ENCODE results near the gene ABHD15.

Gene ABHD15

DNA sequence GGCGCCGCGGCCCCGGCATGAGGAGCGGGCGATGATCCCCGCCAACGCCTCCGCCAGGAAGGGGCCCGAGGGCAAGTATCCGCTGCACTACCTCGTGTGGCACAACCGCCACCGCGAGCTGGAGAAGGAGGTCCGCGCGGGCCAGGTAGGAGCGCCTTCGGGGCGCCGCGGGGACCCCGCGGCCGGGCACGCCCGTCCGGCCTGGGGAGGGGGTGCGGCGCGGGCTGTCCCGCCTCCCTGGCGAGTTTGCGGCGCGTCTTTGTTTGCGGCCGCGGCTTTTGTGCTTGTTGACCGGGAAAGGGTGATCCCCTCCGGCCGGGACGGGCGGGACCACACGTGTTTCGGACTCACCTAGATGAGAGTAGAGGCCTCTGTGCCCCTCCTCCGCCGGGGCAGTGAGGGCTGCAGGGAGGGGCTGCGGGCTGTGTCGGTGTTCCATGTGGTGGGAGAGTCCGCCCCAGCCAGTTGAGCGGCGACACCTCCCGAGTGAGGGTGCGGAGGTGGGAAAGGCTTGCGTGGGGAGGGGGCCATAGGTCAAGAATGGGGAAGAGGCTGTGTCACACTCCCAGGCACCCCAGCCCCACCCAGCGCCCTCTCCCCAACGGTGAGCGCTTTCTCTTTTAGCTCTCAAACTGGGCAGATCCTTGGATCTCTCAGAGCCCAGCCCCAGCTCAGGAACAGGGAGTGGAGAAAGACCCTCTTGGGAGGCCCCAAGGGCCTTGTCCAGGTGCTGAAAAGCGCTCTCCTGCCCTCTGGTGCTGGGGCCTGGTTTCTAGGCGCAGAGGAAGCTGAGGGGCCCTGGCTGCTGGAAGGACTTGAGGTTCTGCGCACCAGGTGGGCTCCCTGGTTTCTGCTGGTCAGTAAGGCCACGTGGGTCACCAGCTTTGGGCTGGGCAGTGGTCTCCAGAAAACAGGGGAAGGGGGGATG, 27.0 kb upstream of the ABHD15 start:
- no peak for DNase-seq

DNA sequence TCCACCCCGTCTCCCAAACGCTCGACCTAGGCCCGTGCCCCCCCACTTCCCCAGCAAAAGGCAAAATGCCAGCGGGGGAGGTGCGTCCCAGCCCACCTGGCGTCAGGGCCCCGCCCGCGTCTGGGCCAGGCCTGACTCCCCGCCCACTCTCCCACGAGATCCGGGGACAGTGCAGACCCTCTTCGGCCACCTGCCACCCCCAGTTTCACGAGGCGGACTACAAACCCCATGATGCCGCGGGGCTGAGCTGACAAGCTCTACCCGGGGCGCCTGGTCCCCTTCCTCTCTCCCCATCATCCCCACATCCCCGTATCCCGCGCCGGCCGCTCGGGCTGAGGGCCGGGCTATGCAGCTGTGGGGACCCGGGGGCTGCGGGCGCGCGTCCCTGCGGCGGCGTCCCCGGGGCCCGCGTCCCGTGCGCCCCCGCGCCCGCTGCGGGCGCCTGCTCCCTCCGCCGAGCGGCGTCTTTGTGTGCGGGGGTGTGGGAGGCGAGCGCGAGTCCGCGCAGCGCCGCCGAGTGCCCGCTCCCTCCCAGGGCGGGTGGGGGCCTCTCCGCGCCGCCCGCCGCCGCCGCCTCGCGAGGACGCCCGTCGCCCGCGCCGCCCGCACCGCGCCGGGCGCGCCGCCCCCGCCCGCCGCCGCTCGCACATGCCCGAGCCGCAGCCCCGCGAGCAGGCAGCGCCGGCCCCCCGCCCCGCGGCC, 26.2 kb upstream of the ABHD15 start, which contains the start of gene ANKRD13B:
Gene ANKRD13B (plus strand): TSS at position 283 of the 702 bp plus-strand sequence. CDS start 490 bp downstream, outside the sequence.
- peak; percentile 36 for DNase-seq

DNA sequence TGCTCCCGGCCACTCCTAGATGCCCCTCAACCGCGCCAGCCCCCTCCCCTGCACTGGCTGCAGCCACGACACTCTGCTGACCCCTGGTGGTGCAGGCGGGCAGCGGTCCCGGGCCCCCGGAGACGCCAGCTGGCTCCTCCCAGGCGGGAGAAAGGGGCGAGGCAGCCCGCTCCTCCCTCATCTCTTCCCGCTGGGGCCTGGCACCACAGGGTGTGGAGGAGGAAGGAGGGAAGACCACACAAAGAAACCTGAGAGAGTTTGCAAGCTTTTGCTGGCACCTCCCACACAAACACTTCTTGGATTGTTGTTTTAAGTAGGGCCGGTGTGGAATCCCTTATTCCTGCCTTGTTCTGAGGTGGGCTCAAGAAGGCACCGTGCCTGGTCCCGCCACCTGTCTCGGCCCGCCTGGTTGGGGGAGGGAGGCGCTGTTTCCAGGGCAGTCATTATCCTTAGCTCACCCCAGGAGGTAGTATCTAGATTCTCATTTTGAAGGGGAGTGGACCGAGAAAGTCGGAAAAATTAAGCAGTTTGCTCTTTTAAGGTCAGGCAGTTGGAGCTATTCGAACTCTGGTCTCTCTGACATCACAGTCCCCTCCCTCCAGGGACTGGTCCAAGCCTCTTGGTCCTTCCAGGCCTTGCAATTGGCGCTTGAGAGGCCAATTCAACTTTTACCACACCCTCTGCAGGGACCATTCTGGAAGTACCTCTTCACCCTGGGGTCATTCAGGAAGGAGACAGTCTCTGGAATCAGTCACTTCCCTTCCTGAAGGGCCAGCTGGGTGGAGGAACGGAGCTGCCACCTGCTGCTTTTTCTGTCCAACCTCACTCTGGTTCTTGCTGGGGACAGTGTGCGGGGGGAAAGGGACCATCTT, 25.1 kb upstream of the ABHD15 start:
- peak; percentile 69 for DNase-seq

DNA sequence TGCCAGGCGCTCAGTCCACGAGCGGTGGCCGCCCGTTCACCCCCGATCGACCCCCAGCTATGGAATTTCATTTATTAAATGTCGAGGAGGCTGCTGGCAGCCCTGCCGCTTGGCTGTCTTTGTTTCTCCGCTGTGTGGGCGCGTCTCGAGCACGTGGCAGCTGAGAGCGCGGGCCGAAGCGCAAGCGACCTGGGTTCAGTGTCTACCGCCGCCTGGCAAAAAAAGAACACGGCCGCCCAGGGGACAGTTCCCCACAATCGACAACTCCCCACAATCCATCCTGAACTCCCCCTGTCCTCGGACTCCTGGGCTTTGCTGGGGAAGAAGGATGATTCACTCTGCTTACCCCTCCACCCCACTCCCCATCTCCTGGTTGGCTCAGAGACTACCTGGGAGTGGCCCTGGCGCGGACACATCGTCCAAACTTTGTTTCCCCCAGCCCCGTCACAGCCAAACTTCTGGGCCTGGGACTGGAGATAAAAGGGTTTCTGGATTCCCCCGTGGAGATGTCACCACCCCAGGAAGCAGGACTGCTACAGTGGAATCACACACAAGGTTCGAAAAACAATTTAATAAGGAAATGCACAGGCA, 24.4 kb upstream of the ABHD15 start:
- peak; percentile 39 for DNase-seq

DNA sequence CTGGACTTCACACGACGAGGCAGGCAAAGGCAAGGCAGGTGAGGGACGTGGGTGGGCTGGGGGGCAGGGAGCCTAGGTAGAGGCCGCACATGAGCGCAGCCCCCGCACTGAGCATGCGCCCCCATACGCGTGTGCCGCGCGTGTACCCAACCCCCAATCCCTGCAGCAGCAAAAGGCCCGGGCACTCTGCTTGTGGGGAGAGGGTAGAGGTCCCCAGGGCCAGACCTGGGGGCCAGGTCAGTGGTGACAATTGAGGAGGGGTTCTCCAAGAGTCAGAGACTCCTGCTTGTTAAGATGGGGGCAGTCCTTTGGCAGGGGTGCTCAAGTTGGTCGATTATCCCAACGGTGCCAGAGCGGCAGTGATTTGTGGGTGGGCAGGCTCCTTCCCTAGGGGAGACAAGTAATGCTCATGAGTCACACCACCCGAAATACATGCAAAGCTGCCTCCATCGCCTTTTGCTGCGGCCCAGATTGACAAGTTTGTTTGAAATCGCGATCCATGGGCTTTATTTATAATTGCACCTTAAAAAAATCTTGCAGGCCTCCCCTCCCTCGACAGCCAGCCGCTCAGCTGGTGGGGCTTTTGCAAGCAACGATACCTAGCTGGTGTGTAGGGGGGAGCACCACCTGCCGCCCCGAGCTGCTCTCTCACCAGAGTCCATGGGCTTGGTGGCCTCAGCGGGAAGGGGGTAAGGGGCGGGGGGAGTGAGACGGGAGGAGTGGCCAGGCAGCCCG, 23.7 kb upstream of the ABHD15 start:
- DNase-seq, result no peak

DNA sequence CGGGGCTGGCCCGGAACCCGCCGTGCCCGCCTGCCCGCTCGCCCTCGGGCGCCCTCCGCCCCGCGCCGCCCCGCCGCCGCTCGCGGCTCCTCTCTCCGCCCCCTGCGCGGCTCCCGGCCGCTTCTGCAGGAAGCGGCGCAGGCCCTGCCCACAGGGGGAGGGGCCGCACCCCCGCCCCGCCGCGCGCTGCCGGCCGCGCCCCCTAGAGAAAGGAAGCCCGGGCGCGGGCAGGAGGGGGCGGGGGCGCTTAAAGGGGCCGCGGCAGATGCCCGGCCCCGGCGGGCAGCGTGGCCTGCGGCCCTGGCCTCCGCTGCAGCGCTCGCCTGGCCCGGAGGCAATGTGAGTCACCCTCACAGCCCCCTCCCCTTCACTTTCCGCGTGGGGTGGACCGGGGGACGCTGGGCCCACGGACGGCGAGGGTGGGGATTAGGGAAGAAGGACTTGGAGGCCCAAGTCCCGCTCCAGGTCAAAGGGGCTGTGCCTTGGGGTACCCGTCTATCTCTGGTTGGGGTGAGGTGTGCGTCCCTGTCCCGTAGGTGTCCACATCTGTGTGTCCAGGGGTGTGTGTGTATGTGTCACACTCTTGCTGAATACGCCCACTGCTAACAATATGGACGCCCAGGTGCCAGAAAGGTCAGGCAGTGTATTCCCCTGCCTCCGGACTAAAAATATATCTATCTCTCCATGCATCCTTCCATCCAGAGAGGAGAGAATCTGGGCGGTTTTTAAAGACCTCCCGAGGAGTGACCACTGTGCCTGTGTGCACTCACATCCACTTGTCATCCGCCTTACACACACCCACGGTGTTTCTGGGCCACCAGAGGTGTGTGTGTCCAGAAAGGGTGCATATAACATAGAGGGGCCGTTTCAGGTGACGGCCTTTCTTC, 22.9 kb upstream of the ABHD15 start, which contains the start of gene GIT1:
Gene GIT1 (minus strand): TSS at position 125 of the 887 bp plus-strand sequence. CDS start 270 bp downstream, outside the sequence.
- DNase-seq, result peak; percentile 78

DNA sequence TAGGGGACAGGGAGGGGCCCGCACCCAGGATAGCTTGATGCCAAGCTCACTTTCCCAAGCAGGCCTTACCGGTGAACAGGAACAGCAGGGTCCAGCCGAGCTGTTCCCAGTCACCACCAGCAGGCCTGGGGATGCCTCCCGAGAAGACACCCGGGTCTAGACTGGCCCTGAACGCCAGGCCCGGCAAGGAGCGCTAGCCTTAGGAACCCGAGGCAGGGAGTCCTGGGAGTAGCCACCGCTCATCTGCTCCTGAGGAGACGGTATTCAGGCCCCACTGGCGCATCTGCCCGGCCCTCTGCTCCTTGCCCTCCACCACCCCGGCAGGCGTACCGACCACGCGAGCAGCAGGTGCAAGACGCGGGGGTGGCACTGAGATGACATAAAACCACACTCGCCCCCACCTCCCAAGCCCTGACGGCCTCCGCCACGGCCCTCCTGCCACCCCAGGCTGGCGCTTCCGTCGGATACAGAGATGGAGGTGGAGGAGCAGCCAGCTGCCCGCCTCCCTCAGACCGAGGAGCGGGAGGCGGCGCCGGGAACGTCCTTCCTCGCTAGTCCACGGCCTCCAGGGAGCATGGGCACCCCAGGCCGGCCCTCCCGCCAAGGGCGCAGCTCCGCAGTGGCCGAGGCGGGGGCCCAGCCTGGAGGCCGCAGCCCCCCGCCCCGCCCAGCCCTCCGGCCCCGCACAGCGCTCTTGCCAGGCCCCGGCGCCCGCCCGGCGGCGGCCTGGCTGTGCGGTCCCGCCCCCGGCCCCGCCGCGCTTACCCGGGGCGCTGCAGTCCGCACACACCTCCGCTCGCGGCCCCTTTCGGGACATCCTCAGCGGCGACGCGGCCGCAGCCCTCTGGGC, 21.9 kb upstream of the ABHD15 start:
- peak; percentile 67 for DNase-seq

DNA sequence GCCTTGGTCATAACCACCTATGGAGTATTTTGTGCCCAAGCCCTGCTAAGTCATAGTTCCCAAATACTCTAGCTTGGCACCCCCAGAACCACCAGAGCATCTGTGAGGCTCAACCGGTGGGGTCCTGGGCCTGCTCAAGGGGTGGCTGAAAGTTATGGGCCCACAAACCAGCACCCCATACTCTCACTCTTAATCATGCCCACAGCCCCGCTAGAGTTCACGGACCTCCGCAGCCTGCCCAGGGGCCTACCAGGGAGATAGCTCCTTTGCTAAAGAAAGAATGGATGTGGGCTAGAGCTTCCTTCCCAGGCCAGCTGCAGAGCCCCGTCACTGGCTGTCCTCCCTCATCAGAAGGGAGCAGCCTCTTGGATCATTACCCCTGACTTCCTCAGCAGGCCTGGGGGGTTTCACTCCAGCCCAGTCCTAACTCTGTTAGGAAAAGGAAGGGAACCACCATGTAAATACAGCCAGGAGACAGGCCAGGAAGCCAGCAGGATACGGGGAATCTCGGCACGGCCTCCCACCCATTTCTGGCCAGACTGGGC, 21.3 kb upstream of the ABHD15 start:
- no peak for DNase-seq

DNA sequence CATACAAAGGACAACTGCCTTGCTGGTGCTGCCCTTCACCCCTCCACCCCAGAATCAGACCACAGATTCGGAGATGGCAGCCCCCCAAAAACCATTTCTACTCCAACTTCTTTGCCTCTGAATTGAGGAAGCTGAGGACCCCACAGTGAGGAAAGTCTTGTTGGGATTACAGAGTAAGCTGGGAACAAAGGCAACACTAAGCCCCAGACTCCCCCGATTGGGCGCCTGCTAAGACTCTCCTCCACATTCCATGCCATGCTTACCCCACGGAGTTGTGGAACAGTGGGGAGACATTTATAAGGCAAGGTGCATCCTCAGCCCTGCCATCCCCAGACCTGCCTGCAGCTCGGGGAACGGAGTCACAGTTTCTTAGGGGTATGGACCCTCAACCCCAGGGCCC, 20.8 kb upstream of the ABHD15 start:
- DNase-seq, result no peak

DNA sequence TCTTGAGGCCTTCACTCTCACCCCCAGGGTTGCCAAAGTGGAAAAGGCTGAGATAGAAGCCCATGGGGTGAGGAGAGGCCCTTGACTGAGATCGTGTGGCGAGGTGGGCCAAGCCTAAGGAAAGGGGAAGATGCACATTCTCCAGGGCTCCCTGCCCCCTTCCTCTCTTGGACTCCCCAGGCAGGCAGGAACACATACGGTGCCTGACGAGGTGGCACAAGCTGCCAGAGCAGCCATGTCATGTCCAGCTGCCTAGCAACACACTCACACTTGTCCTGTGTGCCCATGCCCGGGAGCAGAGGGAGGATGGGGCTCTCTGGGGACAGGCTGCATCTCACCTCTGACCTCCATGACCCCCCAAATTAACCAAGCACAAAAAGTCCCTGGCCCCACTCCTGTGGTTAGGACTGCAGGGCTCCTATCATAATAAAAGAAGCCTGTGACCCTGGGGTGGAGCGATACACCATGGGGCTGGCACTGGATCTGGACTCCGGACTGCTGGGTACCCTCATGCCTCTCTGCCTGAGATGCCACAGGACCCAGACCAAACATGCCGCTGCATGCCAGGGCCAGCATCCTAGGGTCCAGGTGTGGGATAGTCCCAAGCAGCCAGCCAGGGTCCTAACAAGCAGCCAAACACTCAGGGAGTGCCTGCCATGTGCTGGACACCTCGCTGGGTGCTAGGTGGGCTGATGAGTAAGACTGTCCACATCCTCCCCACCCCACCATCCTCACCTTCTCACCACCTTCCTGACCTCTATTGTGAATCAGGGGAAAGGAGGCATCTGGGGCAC, 20.0 kb upstream of the ABHD15 start:
- no peak for DNase-seq

DNA sequence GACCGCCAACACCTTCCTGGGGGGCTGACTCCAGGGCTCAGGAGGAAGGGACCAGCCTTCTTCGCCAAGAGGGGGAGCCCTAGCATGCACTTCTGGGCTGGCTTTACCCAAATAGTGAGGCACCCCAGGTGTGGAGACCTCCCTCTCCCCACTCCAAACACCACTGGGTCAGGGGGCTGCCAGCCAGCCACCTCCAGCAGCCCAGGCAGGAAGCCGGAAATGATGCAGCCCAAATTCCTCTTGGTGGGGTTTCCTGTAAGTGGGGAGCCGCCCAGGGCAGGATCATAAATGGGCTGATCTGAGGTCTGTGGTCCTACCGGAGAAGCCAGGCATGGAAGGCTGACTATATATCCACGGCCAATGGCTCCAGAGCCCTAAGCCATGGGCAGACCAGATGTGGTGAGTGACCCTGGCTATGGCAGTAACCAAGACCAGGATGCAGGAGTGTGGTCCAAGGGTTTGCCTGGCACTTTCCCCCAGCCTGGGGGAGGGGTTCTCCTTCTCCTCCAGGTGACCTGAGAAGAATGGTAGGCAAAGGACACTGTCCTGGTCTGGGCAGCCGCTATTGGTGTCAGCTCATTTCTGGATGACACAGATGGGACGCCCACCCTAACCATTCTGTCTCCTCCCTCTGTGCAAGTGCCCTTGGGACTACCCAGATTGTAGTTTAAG, 18.4 kb upstream of the ABHD15 start:
- DNase-seq, result peak; percentile 30

DNA sequence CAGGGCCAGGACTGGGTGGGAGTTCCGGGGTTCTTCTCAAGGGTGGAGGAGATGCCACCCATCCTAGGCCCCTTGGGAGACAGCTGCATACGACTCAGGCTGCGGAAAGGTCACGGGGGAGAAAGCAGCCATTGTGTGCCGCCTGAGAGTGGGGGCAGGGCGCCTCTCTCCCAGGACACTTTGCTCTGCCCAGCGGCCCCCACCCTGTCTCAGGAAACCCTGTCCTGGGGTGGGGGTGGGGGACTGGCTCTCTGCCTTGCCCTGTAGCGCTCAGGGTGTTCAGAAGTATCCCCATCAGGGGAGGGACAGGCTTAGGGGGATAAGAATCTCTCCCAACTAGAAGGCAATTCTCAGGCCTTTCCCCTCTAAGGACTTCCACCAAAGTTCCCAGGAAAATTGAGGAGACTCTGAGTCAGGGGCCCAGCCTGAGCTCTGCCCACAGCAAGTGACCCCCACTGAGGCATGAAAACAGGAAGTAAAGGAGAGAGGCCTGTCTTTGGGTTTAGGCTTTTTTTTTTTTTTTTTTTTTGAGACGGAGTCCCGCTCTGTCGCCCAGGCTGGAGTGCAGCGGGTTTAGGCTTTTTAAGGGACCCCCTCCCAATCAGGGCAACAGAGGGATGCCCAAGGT, 17.7 kb upstream of the ABHD15 start:
- no peak for DNase-seq

DNA sequence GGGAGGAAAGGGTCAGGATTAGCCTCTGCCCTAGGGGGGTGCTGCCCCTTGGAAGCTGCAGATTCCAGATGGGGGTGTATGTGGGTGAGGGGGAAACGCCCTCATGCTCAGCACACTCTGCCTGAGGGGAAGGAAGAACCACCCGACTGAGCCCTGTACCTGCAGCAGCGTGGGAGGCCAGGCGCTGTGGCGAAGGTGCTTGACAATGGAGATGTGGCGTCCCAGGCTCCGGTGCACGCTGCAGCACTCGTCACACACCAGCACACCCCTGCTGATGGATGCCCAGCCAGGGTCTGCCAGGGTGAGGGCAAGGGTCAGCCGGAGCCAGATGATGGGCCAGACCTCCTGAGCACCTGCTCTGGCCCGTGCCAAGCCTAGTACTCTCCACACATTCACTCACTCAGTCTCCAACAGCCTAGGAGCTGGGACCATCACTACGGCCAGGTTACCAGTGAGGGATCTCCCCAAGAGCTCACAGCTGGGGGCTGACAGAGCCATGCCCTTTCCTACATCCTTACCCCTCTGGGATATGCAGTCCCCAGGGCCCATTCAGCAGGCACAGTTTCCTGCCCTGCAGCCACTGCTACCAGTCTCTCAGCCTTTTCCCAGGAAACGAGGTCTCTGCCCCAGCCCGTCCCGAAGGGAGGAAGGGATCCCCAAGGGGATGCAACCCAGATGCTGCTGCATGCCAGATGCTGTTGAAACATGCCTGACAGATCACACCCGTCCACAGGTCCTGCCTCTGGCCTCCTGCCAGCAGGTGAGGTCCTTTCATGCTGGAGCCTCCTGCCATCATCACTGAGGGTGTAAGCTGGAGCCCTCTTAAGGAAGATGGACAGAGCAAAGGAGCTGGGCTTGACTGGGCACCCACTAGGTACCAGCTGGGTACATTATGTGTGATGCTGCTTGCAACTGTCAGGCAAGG, 16.7 kb upstream of the ABHD15 start:
- no peak for DNase-seq

DNA sequence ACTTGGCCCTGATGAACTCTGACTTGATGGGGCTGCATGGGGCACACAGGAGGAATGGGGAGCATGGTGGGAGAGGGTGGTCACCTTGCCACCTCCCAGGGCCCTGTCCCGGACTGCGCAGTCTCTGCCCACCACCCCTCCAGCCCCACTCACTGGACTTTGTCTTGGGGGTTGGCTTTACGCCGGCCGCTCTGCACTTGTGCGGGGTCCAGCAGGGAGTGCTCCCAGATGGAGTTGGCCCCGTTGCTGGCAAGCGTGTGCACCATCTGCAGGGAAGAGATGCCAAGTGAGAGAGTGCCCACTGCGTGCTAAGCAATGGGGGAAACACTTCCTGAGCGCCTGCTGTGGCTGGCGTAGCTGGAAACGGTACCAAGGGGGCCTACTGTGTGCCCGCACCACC, 15.9 kb upstream of the ABHD15 start:
- no peak for DNase-seq

DNA sequence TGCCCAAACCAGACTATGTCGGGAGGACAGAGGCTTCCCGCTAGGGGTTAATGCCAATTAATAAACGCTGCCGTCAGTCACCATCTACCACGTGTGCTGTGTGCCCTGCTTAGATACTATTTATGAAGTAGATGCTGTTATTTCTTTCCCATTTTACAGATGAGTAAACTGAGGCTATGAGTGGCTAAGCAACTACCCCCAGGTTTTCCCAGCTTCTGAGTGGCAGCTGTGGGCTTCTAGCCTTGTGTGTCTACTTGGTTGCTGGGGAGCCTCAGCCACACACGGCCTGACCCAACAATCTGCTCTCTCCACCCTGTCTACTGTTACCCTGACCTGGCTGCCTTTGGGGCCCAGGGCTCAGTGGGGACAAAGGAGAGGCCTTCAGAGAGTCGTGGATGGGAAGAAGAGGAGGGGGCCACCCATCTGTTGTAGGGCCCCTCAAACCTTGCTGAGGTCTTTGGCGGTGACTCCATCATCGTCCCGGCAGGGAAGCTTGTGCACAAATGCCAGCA, 15.5 kb upstream of the ABHD15 start:
- DNase-seq, result no peak
